Left ventricle myocardium inferior (tissue), 1 donor: ENCODE measurements around the gene ERI3. TPM values are rescaled to one million over a fixed set of nuclear protein-coding genes. Genes with fewer than 3 reads are reported as not detected.

ENCODE experiments used
- total RNA-seq: library from RNA; stranded (reverse); fragmentation: NEBNext Ultra II Directional; extraction: Animal tissue kit (Norgen Biotek cat#: 25700); gene quantifications from one replicate; pipeline ENCODE4 v1.2.1, GENCODE V29; 2021
- donor health status: DM: no; HTN: yes; CAD: no; lungs with severe emphysema.

Gene ERI3
- total RNA-seq, 1 donor from 2014 or later: 50.4 TPM

Other genes starting within 250 kb of the ERI3 start
- gene KLF17, start 236.4 kb downstream of the ERI3 start, total RNA-seq: not detected
- not detected for gene KLF18, start 213.6 kb downstream of the ERI3 start, total RNA-seq
- 26.7 TPM for gene DMAP1, start 141.8 kb downstream of the ERI3 start, total RNA-seq
- 62.6 TPM for gene RNF220, start 50.0 kb upstream of the ERI3 start, total RNA-seq